Tibial nerve (tissue), 4 donors: ENCODE measurements around the gene RUNX2.

Source experiments
- EP300 ChIP-seq, 2 donors: sonication (generic); formaldehyde crosslinking; IDR thresholded peaks; one replicate each; pipeline ENCODE4 v1.6.1; 2017; ENCODE audit warnings: antibody characterized with exemption in 2 of 2, mild to moderate bottlenecking in 1 of 2
- POLR2A ChIP-seq, 2 donors: fragments of 450-650 bp; IDR thresholded peaks; one replicate each; pipeline ENCODE4 v1.6.1; 2017; ENCODE audit warnings: antibody characterized with exemption in 2 of 2, mild to moderate bottlenecking in 2 of 2, moderate library complexity in 2 of 2
- TF ChIP-seq, protein P1 (sequence below), 5 experiments: fragments of 200-600 bp in 3 of 5; fragments of 450-650 bp in 2 of 5; sonication (generic) in 3 of 5; IDR thresholded peaks; one replicate each; pipeline ENCODE4 v1.5.1; 2016 to 2019; ENCODE audit warnings: antibody characterized with exemption in 5 of 5, mild to moderate bottlenecking in 3 of 5, moderate library complexity in 2 of 5

DNA sequence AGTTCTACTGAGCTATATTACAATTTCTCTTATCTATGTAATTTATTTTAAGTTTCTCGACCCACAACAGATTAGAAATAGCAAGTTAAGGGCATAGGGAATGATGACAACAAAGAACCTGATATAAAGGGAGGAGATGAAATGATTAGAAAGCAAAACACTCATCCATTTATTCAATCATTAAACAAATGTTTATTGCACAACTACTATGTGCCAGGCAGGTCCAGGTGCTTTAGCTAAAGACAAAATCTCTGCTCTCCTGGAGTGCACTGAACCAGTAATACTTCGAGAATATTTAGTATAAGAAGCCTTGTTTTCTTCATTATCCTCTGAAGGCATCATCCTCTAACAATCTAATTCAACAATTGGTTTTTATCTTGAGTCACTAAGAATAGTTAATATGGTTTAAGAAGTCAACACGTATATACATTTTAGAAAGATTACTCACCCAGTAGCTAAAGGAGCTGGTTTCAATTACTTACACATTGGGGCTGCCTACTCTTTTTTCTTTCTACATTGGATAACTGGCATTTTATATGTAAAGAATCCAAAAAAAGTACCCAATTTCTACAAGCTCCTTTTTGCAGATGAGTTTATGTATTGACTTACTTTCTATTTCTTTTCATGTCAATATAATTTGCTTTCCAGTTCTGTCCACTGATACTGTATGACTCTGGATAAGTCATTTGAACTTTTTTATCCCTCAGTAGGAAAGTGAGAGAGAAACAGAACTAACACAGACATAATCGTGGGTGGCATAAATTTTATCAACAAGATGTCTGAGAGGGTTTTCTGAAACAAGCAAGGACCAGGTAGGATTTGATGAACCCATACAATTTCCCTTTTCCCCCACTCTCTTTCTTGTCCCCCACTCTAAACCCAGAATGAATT, 375.0 kb downstream of the RUNX2 start:
- TF ChIP-seq POLR2A (IDR thresholded peaks at IDR 0.05) (no peak), EP300 (IDR thresholded peaks at IDR 0.05) (no peak)
- TF ChIP-seq, protein P1, sequence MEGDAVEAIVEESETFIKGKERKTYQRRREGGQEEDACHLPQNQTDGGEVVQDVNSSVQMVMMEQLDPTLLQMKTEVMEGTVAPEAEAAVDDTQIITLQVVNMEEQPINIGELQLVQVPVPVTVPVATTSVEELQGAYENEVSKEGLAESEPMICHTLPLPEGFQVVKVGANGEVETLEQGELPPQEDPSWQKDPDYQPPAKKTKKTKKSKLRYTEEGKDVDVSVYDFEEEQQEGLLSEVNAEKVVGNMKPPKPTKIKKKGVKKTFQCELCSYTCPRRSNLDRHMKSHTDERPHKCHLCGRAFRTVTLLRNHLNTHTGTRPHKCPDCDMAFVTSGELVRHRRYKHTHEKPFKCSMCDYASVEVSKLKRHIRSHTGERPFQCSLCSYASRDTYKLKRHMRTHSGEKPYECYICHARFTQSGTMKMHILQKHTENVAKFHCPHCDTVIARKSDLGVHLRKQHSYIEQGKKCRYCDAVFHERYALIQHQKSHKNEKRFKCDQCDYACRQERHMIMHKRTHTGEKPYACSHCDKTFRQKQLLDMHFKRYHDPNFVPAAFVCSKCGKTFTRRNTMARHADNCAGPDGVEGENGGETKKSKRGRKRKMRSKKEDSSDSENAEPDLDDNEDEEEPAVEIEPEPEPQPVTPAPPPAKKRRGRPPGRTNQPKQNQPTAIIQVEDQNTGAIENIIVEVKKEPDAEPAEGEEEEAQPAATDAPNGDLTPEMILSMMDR (IDR thresholded peaks at IDR 0.05): no peak
